ENCODE measurements around the gene OR52M1.

OR52M1 gene

DNA sequence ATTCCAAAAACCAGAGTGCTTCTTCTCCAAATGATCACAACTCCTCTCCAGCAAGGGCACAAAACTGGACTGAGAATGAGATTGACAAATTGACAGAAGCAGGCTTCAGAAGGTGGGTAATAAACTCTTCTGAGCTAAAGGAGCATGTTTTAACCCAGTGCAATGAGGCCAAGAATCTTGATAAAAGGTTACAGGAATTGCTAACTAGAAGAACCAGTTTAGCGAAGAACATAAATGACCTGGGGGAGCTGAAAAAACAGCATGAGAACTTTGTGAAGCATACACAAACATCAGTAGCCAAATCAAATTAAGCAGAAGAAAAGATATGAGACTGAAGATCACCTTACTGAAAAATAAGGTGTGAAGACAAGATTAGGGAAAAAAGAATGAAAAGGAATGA, 15.5 kb downstream of the OR52M1 start:
- Histone ChIP-seq H3K4me3 (ENCODE audit: low read length) (no peak overlapping the region), H3K9me3 (ENCODE audit: control insufficient read depth, insufficient read depth, low read length) (no peaks in the 10 kb centered on the region), H3K27ac (ENCODE audit: low read depth, low read length) (no peak overlapping the region), H3F3A (ENCODE audit: control insufficient read depth, insufficient read depth) (no peaks in the 10 kb centered on the region), H3K79me2 (ENCODE audit: control insufficient read depth, low read length) (no peaks in the 10 kb centered on the region), H3K36me3 (ENCODE audit: control insufficient read depth, low read length) (no peaks in the 10 kb centered on the region), H4K20me1 (ENCODE audit: control insufficient read depth, insufficient read depth, low read depth, low read length) (no peaks in the 10 kb centered on the region), H3K4me1 (ENCODE audit: control insufficient read depth, low read length) (no peaks in the 10 kb centered on the region), H3K27me3 (ENCODE audit: control insufficient read depth, low read length) (no peaks in the 10 kb centered on the region), H3K4me2 (ENCODE audit: low read length) (no peak overlapping the region), H3K9me2 (replicated peaks; ENCODE audit: control insufficient read depth, low read length) (no peaks in the 10 kb centered on the region)
- TF ChIP-seq EZH2phosphoT487 (IDR thresholded peaks at IDR 0.05; ENCODE audit: borderline replicate concordance, low read length) = no peak
- TF ChIP-seq, protein P1, sequence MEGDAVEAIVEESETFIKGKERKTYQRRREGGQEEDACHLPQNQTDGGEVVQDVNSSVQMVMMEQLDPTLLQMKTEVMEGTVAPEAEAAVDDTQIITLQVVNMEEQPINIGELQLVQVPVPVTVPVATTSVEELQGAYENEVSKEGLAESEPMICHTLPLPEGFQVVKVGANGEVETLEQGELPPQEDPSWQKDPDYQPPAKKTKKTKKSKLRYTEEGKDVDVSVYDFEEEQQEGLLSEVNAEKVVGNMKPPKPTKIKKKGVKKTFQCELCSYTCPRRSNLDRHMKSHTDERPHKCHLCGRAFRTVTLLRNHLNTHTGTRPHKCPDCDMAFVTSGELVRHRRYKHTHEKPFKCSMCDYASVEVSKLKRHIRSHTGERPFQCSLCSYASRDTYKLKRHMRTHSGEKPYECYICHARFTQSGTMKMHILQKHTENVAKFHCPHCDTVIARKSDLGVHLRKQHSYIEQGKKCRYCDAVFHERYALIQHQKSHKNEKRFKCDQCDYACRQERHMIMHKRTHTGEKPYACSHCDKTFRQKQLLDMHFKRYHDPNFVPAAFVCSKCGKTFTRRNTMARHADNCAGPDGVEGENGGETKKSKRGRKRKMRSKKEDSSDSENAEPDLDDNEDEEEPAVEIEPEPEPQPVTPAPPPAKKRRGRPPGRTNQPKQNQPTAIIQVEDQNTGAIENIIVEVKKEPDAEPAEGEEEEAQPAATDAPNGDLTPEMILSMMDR (IDR thresholded peaks at IDR 0.05; ENCODE audit: low read depth, low read length, poor library complexity, severe bottlenecking) = no peak

DNA sequence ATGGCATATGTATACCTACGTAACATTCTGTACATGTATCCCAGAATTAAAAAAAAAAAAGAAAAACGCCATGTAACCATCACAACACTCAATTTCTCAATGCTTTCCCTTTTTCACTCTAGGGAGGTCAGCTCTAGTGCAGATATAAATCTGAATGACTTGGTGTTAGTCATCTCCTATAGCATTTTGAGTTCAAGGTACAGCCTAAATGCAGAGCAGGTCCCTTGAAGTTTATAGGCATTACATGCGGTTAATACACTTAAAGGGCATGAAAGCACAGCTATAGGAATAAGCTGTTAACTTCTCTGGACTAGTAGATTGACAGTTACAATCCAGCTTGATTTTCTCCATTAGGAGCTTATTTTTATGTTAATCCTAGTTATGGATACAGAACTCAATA, 20.4 kb downstream of the OR52M1 start:
- TF ChIP-seq, protein P1 (IDR thresholded peaks at IDR 0.05; ENCODE audit: low read depth, low read length, poor library complexity, severe bottlenecking) = no peak
- TF ChIP-seq EZH2phosphoT487 (IDR thresholded peaks at IDR 0.05; ENCODE audit: borderline replicate concordance, low read length) = no peak
- no peaks in the 10 kb centered on the region for H4K20me1 ChIP-seq (ENCODE audit: control insufficient read depth, insufficient read depth, low read depth, low read length)
- no peaks in the 10 kb centered on the region for H3F3A ChIP-seq (ENCODE audit: control insufficient read depth, insufficient read depth)
- no peaks in the 10 kb centered on the region for H3K9me3 ChIP-seq (ENCODE audit: control insufficient read depth, insufficient read depth, low read length)
- no peaks in the 10 kb centered on the region for H3K4me1 ChIP-seq (ENCODE audit: control insufficient read depth, low read length)
- H3K79me2 ChIP-seq (ENCODE audit: control insufficient read depth, low read length) = no peaks in the 10 kb centered on the region
- H3K9me2 ChIP-seq (replicated peaks; ENCODE audit: control insufficient read depth, low read length) = no peaks in the 10 kb centered on the region
- no peak overlapping the region for H3K4me3 ChIP-seq (ENCODE audit: low read length)
- no peaks in the 10 kb centered on the region for H3K36me3 ChIP-seq (ENCODE audit: control insufficient read depth, low read length)
- H3K27me3 ChIP-seq (ENCODE audit: control insufficient read depth, low read length) = no peaks in the 10 kb centered on the region
- H3K27ac ChIP-seq (ENCODE audit: low read depth, low read length) = no peak overlapping the region
- H3K4me2 ChIP-seq (ENCODE audit: low read length) = no peak overlapping the region

DNA sequence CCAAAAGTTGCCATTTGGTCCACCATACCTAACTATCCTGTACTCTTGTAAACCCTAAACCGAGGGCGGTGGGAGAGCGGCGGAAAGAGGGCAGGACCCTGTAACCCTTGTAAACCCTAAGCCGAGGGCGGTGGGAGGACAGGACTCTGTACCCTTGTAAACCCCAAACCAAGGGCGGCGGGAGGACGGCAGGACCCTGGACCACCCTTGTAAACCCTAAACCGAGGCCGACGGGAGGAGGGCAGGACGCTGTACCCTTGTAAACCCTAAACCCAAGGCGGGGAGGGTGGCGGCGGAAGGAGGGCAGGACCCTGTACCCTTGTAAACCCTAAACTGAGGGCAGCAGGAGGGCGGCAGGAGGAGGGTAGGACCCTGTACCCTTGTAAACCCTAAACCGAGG, 24.1 kb downstream of the OR52M1 start:
- TF ChIP-seq, protein P1 (IDR thresholded peaks at IDR 0.05; ENCODE audit: low read depth, low read length, poor library complexity, severe bottlenecking) = no peak
- TF ChIP-seq EZH2phosphoT487 (IDR thresholded peaks at IDR 0.05; ENCODE audit: borderline replicate concordance, low read length) = no peak

DNA sequence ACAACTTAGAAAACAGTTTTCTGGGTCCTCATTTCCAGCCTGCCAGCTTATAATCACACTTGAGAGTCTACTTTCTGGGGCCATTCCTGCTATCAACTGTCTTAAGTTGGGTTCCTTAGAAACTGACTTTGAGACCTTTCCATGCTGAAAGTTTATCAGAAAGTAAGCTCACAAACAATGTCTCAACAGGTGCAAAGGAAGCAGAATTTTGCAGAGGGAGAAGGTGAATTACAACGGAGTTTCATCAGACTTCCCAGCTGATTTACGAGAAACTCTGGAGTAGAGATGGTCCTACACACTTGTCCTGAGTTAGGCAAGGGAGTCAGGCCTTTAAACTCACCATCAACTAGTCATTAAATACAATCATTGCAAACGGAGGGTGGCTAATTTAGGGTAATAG, 31.9 kb downstream of the OR52M1 start:
- H3K4me2 ChIP-seq (ENCODE audit: low read length) = no peak overlapping the region
- H4K20me1 ChIP-seq (ENCODE audit: control insufficient read depth, insufficient read depth, low read depth, low read length) = no peaks in the 10 kb centered on the region
- H3K4me1 ChIP-seq (ENCODE audit: control insufficient read depth, low read length) = no peaks in the 10 kb centered on the region
- H3K9me2 ChIP-seq (replicated peaks; ENCODE audit: control insufficient read depth, low read length) = no peaks in the 10 kb centered on the region
- H3K79me2 ChIP-seq (ENCODE audit: control insufficient read depth, low read length) = no peaks in the 10 kb centered on the region
- H3K9me3 ChIP-seq (ENCODE audit: control insufficient read depth, insufficient read depth, low read length) = no peaks in the 10 kb centered on the region
- H3K27ac ChIP-seq (ENCODE audit: low read depth, low read length) = no peak overlapping the region
- peaks cover 4% of the 10 kb centered on the region; the same call in 1 of the 2 replicates for H3K27me3 ChIP-seq (ENCODE audit: control insufficient read depth, low read length)
- H3K4me3 ChIP-seq (ENCODE audit: low read length) = no peak overlapping the region
- no peaks in the 10 kb centered on the region for H3K36me3 ChIP-seq (ENCODE audit: control insufficient read depth, low read length)
- no peaks in the 10 kb centered on the region for H3F3A ChIP-seq (ENCODE audit: control insufficient read depth, insufficient read depth)
- TF ChIP-seq, protein P1 (IDR thresholded peaks at IDR 0.05; ENCODE audit: low read depth, low read length, poor library complexity, severe bottlenecking) = no peak
- TF ChIP-seq EZH2phosphoT487 (IDR thresholded peaks at IDR 0.05; ENCODE audit: borderline replicate concordance, low read length) = no peak

More for the DNA sequence above, 24.1 kb downstream of the OR52M1 start:
- no peaks in the 10 kb centered on the region for H3K4me1 ChIP-seq (ENCODE audit: control insufficient read depth, low read length)
- H3K27me3 ChIP-seq (ENCODE audit: control insufficient read depth, low read length) = no peaks in the 10 kb centered on the region
- H3K27ac ChIP-seq (ENCODE audit: low read depth, low read length) = no peak overlapping the region
- H3K79me2 ChIP-seq (ENCODE audit: control insufficient read depth, low read length) = no peaks in the 10 kb centered on the region
- H3K9me3 ChIP-seq (ENCODE audit: control insufficient read depth, insufficient read depth, low read length) = no peaks in the 10 kb centered on the region
- H4K20me1 ChIP-seq (ENCODE audit: control insufficient read depth, insufficient read depth, low read depth, low read length) = no peaks in the 10 kb centered on the region
- H3K4me2 ChIP-seq (ENCODE audit: low read length) = no peak overlapping the region
- H3K9me2 ChIP-seq (replicated peaks; ENCODE audit: control insufficient read depth, low read length) = no peaks in the 10 kb centered on the region
- H3K4me3 ChIP-seq (ENCODE audit: low read length) = no peak overlapping the region
- no peaks in the 10 kb centered on the region for H3K36me3 ChIP-seq (ENCODE audit: control insufficient read depth, low read length)
- no peaks in the 10 kb centered on the region for H3F3A ChIP-seq (ENCODE audit: control insufficient read depth, insufficient read depth)
